Activated T-cell treated with anti-CD3 and anti-CD28 coated beads for 4 hours (primary cell): ENCODE measurements around the gene PRKAR1A.
A peak's percentile ranks its signal among the peaks of the same experiment; 100 is the strongest.
"Not testable (repeated sequence)": the region's sequence is repeated elsewhere in the genome, so short reads cannot be mapped to it uniquely, and the experiment has no call there.

ENCODE experiments used
- DNase-seq: peaks from one replicate; pipeline ENCODE4 v3.0.0-alpha.2; 2020

The PRKAR1A gene

DNA sequence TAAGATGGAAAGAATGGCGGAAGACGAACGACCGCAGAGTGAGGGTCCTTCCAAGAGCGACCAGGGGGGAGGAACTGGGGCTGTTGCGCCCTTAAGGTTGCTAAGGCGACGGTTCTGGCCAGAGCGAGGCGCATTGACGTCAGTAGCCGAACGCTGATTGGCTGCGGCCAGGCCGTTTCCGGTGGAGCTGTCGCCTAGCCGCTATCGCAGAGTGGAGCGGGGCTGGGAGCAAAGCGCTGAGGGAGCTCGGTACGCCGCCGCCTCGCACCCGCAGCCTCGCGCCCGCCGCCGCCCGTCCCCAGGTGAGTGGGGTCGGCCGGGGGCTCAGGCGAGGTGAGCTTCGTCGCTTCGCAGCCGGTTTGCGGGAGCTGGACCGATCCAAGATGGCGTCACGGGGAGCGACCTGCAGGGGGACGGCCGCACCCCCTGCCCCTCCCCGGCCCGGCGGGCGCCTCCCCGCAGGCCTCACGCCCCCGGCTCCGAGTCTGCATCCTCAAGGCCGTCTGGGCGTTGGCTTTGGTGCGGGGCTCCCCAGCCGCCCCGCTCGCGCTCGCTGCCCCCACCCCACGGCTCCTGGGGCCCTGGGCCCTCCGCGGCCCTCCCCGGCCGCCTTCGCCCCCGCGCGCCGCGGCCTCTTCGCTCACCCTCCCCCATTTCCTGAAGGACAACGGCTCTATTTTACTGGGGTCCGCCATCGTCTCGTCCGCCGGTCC, at the start of gene PRKAR1A:
TSS of gene PRKAR1A (plus strand) at position 184 of the 713 bp plus-strand sequence. CDS start 2,970 bp downstream, outside the sequence.
- peak; percentile 84 for DNase-seq

DNA sequence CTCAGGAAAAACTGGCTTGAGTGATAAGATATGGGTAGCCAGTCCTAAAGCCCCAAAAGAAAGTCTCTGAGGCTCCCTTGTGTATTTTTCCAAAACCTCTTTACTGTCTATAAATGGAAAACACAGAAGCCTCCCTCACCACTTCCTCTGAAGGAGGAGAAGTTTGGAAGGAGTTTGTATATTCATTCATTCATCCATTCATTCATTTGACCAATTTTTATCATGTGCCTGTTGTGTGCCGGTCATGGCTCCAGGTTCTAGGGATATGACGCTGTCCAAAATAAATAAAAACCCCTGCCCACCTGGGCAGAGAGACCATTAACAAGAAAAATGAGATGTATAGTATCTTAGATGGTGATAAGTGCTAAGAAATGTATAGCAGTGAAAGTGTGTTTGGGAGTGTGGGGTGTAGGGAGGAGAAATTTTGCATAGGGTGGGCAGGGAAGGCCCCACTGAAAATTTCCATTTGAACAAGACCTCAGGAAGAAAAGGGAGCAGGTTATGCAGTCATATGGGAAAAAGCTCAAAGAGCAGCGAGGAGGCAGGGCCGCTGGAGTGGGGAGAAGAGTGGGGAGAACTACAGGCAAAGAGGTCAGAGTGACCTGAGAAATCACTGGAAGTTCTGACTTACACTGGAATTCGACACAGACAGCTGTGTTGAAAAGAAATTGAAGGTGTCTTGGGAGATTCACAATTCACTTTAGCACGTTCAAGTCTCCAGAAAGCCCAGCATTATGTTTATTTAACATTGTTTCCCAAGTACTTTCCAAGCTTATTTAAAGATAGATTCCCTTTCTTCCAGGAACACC, 48.8 kb upstream of the PRKAR1A start:
- DNase-seq: no peak

DNA sequence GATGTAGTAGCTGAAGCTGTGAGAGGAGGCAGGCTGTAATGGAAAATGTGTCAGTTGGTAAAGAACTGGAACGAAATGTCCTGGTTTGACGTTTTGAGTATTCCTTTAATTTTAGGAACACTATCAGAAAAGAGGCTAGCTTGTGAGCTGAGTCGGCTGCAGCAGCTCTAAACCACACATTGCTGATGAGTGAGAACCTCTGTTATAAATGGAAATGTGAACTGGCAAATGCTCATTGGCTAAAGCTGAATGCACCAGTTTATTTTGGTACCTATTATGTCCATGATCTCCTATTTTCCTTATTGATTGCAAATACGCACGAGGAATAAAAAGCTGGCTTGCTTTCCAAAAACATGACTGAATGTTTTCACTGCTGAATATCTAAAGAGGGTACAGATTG, 43.9 kb upstream of the PRKAR1A start:
- no peak for DNase-seq

DNA sequence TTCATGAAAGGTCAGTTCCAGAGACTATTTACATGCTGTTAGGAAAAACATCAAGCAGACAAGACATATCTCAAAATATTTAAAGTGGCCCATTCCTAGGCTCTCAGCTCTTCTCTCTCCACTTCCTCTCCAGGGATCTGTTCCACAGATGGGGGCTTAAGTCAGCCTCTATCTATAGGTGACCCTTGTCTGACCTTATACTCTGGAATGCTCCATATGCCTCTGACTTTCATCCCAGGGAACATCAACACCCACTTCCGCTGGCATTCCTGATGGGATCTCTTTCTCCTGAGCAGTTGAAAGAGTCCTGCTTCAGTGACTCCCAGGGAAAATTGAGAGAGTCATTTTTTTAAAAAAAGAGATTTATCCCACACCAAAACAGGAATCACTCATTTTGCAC, 43.4 kb upstream of the PRKAR1A start:
- DNase-seq: no peak

DNA sequence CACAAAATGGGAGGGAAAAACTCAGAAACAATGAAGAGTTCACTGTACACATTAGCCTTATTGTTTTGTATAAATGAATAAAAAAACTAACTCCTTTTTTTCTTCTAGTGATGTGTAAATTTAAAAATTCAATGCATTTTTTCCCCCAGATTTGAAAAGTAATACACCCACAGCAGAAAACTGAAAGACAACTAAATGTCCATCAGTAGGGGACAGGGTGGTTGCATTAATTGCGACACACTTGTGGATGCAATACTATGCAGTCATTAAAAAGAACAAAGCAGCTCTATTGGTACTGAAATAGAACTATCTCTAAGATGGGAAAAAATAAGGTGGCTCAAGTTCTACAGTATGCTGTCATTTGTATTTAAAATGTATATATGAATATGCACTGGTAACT, 41.3 kb upstream of the PRKAR1A start:
- no peak for DNase-seq

DNA sequence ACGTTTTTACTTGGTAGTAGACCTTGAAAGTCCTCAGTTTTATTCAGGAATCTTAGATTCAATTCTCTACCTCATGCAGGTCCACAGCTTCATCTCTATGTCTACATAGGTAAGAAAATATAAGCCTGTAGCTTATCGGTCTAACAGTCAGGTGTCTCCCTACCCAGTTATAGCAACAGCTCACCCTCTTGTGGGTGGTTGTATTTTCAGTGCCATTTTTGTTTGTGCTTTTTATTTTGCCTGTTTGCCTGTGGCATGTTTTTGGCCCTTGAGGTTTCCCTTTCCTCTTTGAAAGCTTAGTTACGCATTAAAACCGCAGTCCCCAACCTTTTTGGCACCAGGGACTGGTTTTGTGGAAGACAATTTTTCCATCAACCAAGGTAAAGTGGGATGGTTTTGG, 31.3 kb upstream of the PRKAR1A start:
- DNase-seq: no peak

DNA sequence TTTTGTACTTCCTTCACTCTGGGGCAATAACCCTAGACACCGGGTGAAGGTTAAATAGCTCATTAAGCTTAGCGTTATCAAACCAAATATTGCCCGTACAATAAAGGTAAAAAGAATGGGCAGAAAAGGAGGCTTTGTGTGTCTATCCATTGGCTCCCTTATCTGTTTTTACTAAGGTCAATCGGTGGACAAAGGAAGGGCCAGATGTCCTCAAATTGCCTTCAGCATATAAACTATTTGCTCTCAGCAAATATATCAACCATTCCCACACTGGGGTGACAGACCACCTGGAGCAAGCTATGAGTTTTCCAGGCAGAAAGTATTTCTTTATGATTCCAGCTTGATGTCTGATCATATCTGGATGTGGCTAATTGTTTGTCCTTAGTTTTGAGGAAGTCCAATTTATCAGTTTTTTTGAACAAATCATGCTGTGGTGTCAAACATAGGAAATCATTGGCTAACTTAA, 29.6 kb upstream of the PRKAR1A start:
- DNase-seq: no peak

DNA sequence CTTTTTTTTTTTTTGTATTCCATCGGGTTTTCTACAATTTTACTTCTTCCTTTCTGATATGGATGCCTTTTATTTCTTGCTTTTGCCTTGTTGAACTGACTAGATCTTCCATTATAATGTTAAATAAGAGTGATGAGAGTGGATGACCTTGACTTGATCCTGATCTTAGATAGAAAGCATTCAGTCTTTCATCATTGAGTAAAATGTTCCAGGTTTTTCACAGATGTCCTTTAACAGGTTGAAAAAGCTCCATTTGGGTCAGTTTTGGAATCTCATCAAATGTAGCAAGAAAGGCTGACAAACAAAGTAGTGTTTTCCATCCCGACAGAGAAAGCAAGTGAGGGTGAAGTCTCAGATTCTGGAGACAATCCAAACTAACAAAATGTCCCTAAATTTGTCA, 27.8 kb upstream of the PRKAR1A start:
- DNase-seq: no peak

DNA sequence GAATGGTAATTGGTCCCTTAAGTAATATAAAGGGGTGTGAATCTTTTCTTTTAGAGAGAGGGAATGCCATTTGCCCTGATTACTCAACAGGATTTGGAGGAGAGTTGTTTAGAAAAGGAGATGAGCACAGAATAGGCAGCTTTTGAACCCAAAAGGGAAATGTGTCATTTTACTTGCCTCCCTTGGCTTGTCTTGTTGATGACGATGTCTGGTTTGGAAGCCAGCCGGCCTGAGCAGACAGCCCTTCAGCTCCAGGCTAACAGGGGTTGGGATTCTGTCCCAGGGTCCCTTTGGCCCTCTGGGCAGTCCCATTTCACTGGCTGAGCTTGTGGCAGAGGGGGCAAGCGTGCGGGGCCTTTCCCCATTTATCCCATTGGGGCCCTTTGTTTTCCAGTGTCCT, 22.3 kb upstream of the PRKAR1A start:
- no peak for DNase-seq

DNA sequence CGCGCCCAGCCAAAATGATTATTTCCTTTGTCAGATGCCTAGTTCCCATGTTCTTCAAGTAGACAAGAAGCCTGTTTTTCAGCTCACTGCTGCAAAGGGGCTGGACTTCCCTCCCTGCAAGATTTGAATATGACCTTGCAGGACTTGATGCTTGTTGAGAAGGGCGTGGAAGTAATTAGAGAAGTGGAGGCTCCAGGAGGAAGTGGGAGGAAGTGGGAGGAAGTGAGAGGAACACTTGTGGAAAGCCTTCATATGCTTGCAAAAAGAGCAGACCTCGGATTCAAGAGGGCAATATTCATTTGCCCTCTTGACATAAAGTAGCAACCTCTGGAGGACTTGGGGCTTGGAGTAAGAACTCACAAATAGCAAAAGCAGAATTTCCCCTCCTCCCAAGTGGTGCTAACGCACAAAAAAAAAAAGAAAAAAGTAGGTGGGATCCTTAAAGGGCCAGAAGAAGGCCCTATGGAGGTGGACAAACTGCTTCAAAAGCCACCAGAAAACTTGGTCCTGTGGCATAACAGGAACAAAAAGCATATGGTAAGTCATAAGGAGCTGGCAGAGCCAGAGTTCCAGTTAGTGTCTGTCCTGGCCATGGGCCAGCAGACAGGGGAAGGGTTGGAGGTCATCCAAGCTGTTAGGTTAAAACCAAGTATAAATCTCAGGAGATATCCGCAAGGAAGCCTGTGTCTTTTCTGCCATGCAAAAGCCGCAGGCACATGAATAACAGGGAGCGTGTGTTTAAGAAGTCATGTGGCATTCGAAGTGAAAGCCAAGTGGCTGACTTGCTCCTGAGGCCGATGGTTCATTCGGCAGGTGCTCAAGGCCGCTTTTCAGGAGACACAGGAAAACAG, 20.6 kb upstream of the PRKAR1A start:
- DNase-seq: no peak

DNA sequence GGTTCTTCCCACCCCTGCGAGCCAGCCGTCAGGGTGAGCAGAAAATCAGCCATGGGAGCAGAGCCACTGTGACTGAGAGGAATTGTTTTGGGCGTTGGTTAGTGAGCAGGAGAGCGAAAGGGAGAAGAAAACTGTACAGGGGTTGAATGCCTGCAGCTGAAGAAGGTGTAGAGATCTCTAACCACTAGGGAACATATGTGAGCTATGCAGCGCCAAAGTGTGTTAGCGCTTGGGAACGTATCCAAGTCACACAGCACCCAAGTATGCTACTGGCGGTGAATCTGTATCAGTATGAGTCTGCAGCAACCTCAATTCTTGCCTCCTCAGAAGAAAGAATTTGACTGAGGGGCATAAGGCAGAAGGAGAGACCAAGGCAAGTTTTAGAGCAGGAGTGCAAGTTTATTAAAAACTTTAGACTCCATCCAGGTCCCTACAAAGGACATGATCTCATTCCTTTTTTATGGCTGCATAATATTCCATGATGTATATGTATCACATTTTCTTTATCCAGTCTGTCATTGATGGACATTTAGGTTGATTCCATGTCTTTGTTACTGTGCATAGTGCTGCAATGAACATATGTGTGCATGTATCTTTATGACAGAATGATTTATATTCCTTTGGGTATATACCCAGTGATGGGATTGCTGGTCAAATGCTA, 19.7 kb upstream of the PRKAR1A start:
- DNase-seq: not testable (repeated sequence)

DNA sequence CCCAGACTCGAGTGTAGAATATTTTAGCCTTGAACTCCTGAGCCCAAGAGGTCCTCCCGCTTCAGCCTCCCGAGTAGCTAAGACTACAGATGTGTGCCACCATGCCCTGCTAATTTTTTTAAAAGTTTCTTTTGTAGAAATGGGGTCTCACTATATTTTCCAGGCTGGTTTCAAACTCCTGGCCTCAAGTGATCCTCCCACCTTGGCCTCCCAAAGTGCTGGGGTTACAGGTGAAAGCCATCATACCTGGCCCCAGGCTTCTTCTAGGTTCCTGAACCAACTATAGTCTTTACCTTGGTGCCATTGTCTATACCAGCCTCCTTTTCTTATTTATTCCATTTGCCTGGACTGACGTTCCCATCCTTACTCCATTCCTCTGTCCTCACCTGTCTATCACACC, 17.1 kb upstream of the PRKAR1A start:
- DNase-seq: no peak

DNA sequence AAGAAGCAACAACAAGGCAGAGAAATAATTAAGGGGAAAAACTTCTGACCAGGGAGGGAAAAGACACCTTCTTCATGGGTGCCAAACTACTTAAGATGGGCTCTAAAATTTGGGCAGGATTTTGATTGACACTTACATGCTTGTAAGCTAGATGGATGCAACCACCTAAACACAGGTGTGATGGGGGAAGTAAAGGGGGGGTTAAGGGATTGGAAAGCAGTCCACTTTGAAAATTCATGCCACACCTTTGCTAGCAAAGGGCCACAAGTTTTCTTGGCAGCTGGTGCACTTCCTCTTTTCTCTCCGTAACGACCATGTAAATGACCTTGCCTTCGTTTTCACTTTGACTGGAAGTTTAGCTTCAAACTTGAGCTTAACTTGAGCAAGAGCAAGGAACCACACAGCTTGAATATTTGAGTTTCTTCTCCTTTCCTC, 14.3 kb upstream of the PRKAR1A start:
- DNase-seq: no peak

DNA sequence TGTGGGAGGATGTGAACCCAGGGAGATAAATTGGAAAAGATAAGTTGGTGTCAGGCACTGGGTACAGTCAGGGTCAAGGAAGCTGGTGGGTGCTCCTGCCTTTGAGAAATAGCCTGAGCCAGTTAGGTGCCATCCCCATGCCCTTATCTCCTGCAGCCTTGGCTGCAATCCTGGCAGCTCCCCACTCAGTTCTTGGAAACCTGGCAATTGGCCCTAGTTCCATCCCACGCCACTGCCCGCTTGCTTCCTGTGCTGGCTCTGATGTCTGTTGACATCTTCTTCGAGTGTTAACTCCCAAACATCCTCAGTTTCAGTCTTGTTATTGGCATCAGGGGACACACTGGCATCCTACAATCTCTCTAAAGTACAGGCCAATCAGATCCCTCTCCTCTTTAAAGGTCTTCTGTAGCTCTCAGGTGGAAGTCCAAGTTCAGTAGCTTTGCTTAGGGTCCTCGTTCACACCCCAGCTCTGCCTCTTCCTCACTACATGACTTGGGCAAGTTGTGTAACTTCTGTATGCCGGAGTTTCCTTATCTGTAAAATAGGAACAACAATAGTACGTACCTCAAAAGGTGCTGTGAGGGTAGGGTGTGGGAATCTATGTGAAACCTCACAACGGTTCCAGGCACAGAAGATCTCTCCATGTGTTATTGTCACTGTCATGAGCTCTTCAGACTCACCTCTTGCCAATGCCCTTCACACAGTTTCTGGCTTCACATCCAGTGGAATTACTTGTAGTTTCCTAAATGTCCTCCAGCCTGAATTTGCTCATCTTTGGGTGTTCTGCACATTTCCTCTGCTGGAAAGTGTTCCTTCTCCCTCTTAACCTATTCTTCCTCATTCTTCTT, 13.5 kb upstream of the PRKAR1A start:
- no peak for DNase-seq

DNA sequence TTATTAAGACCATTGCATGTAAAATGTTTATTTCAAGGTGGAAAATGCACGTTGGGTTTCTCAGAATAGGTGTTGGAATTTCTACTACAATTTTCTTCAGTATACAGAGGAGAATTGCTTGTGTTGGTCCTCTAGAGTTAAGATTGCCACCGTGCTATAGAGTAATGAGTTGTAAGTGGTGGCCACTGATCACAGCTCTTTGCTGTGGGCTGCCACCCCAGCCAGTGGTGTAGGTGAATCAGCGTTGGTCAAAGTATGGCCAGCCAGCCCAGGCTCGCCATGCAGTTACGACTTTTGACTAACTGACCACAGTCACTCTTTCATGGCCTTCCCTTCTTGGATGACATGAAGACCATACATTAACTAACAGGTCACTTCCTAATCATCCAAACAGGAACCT, 12.6 kb upstream of the PRKAR1A start:
- DNase-seq: no peak

DNA sequence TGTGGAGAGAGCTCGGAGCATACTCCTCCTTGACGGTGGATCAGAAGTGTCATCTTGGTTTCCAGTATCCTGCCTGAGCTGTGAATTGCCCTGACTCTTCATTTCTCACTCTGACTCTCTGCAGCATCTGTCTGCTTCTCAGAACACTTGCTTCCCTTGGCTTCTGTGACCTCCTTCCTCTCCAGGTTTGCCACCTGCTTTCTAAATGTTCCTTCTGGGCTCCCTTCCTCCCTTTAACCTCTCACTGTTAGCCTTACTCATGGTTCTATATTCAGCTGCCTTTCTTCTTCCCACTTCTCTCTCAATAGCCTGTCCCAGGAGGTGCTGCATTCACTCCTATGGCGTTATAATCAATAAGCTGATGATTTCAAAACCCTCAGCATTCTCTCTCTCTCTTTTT, 11.2 kb upstream of the PRKAR1A start:
- DNase-seq: no peak

DNA sequence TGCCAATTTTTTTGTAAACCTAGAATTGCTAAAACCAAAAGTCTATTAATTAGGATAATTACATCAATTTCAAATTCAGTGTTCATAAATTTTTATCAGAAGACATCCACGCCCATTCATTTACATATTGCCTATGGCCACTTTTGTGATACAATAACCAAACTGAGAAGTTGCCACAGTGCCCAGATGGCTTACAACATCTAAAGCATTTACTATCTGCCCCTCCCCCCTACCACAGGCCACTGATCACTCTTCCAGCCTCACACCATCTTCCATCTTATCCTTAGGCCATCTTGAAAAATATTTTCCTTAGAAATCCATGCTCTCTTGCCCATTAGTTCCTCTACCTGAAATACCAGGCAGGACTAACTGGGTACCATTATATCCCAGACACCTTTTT, 6.3 kb upstream of the PRKAR1A start:
- DNase-seq: no peak

DNA sequence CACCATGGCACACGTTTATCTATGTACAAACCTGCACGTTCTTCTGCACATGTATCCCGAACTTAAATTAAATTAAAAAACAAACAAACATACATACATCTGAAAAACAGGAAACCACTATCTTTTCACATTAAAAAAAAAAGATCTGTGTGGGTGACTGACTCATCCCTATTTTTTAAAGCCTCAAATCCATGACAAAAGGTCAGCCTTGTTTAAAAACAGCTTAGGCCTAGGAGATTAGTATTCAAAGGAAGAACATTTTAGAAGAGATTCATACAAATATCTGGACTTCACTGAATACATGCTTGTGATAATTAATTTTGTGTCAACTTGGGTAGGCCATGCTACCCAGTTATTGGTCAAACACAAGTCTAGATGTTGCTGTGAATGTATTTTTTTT, 4.7 kb upstream of the PRKAR1A start:
- DNase-seq: no peak

DNA sequence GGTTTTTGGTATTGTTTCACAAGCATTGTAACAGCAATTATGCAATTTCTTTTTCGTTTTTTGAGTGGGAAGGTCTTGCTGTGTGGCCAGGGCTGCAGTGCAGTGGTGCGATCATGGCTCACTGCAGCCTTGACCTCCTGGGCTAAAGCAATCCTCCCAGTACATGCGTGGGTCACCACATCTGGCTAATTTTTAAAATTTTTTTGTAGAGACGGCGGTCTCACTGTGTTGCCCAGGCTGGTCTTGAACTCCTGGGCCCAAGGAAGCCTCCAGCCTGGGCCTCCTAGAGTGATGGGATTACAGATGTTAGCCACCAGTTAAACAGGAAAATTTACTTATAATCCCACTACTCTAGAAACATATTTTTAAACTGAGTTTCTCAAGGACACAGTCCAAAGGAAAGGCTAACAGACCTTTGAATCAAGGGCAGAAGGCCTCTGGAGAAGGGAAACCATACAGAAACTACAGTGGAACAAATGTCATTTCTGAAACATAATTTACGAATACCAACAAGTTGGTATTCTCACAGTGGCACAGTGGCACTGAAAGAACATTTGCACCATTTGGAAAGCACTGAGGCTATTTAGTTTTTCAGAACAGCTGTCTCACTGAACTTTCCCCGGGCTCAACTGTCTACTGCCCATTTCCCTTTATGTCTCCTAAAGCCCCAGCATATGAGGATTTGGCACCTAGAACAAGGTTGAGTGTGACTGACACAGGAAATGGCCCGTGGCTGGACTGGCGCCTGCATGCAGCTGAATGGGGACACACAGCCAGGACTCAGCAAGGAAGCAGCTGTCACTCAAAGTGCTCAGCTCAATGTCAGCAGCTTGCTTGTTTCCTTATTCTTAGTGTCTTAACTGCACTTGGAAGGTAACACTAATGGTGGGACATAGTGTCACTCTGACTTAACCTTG, 2.8 kb upstream of the PRKAR1A start:
- no peak for DNase-seq

DNA sequence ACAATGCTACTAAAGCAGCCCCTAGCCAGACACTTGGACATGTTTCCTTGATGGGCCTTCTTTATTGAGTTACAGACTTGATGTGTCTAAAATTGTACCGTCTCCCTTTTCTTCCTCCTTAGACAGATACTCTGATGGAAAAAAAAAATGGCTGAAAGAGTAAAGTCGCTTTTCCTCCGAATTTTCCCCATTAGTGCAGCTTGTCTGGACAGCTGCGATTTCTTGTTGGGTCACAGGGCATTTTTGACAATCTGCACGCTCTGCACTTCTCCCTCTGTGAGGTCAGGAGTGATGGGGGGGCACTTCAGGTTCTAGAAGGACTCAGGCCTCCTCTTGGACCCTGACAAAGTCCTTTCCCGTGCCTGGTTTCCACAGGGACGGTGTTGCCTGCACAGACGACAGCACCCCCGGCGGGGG, 968 bp upstream of the PRKAR1A start:
- DNase-seq: no peak
